Aortic smooth muscle cell (primary cell): ENCODE results near the gene AP2S1. TPM values are rescaled to one million over a fixed set of nuclear protein-coding genes. Genes with fewer than 3 reads are reported as not detected.

Experiments used
- total RNA-seq: library from RNA; depleted of rRNA; stranded (reverse); fragments of >200 nt; gene quantifications from 2 replicates; pipeline ENCODE4 v1.2.3, GENCODE V29; 2014

The AP2S1 gene
- 198 and 200 TPM in 2 replicates for total RNA-seq

GRCh38 chr19:46850228-46851203, at the start of gene AP2S1:
Gene AP2S1, minus strand, starts transcription at chr19:46850846. Its CDS starts 80 bp downstream, at chr19:46850766.

GRCh38 chr19:46860846-46861690, 10.4 kb upstream of the AP2S1 start, which contains the start of gene ARHGAP35:
Gene ARHGAP35, plus strand, starts transcription at chr19:46860997. Its CDS starts 57,679 bp downstream, at chr19:46918676.

GRCh38 chr19:46788262-46788967, 62.2 kb downstream of the AP2S1 start, which contains the start of gene SLC1A5:
Gene SLC1A5, minus strand, starts transcription at chr19:46788594. Its CDS starts 629 bp downstream, at chr19:46787965.

Other genes starting within 250 kb of the AP2S1 start
- gene CALM3, start 249.5 kb downstream of the AP2S1 start, total RNA-seq: 261 and 356 TPM in 2 replicates
- 61.6 and 62.9 TPM in 2 replicates for gene PTGIR, start 225.8 kb downstream of the AP2S1 start, total RNA-seq
- not detected in 2 replicates for gene GNG8, start 214.6 kb downstream of the AP2S1 start, total RNA-seq
- 3.2 and 7.5 TPM in 2 replicates for gene DACT3, start 189.7 kb downstream of the AP2S1 start, total RNA-seq
- gene PRKD2, start 133.7 kb downstream of the AP2S1 start, total RNA-seq: 13.1 and 19.0 TPM in 2 replicates
- 13.6 and 16.0 TPM in 2 replicates for gene FKRP, start 104.8 kb downstream of the AP2S1 start, total RNA-seq
- gene STRN4, start 104.4 kb downstream of the AP2S1 start, total RNA-seq: 53.0 and 60.9 TPM in 2 replicates
- gene SLC1A5, start 62.3 kb downstream of the AP2S1 start, total RNA-seq: 30.6 and 48.9 TPM in 2 replicates
- 35.8 and 40.2 TPM in 2 replicates for gene ARHGAP35, start 10.2 kb upstream of the AP2S1 start, total RNA-seq
- 0.12 and 0.13 TPM in 2 replicates for gene NPAS1, start 169.0 kb upstream of the AP2S1 start, total RNA-seq
- gene TMEM160, start 197.8 kb upstream of the AP2S1 start, total RNA-seq: 25.4 and 25.8 TPM in 2 replicates